Myocyte (in vitro differentiated cells): ENCODE results near the gene LITAFD. TPM values are rescaled to one million over a fixed set of nuclear protein-coding genes. Genes with fewer than 3 reads are reported as not detected.
"Not testable (repeated sequence)": the region's sequence is repeated elsewhere in the genome, so short reads cannot be mapped to it uniquely, and the experiment has no call there.

Experiments
- DNase-seq: peaks from one replicate; pipeline ENCODE4 v3.0.0-alpha.2; 2012; ENCODE audit warnings: low read depth
- polyA plus RNA-seq: library from polyadenylated mRNA; unstranded; fragments of >200 nt; gene quantifications from one replicate; pipeline ENCODE4 v1.2.1, GENCODE V29; 2012; ENCODE audit warnings: missing spikeins
- total RNA-seq: library from RNA; depleted of rRNA; stranded (reverse); fragments of >200 nt; gene quantifications from 2 replicates; pipeline ENCODE4 v1.2.3, GENCODE V29; 2014

The LITAFD gene
- not detected in 2 replicates for total RNA-seq
- not detected for polyA plus RNA-seq

- no peak for DNase-seq
Observed at GRCh38 chr16:8882041-8882617, at the start of gene LITAFD. TSS of gene LITAFD (plus strand) at chr16:8882351. CDS start at chr16:8884356, 2,005 bp downstream.

GRCh38 chr16:8832717-8833105 is 49.4 kb upstream of the LITAFD start:
- DNase-seq, result peak; percentile 73

GRCh38 chr16:8836797-8837196 is 45.4 kb upstream of the LITAFD start:
- DNase-seq, result not testable (repeated sequence)

GRCh38 chr16:8837594-8837993 is 44.6 kb upstream of the LITAFD start:
- DNase-seq, result not testable (repeated sequence)

GRCh38 chr16:8842016-8842415 is 40.1 kb upstream of the LITAFD start:
- DNase-seq, result not testable (repeated sequence)

GRCh38 chr16:8843296-8843695 is 38.9 kb upstream of the LITAFD start:
- not testable (repeated sequence) for DNase-seq

- no peak for DNase-seq
Observed at GRCh38 chr16:8845699-8846298, 36.4 kb upstream of the LITAFD start.

GRCh38 chr16:8846401-8846932 is 35.7 kb upstream of the LITAFD start:
- DNase-seq, result no peak

GRCh38 chr16:8847145-8847544 is 35.0 kb upstream of the LITAFD start:
- no peak for DNase-seq

- DNase-seq, result no peak
Observed at GRCh38 chr16:8847623-8848022, 34.5 kb upstream of the LITAFD start.

GRCh38 chr16:8848231-8848938 is 33.8 kb upstream of the LITAFD start:
- no peak for DNase-seq

GRCh38 chr16:8848939-8849391 is 33.2 kb upstream of the LITAFD start:
- DNase-seq, result no peak

- DNase-seq, result no peak
Observed at GRCh38 chr16:8849411-8850011, 32.6 kb upstream of the LITAFD start.

- DNase-seq, result no peak
Observed at GRCh38 chr16:8850279-8850885, 31.8 kb upstream of the LITAFD start.

GRCh38 chr16:8851761-8852403 is 30.3 kb upstream of the LITAFD start:
- DNase-seq, result no peak

GRCh38 chr16:8852534-8852933 is 29.6 kb upstream of the LITAFD start:
- no peak for DNase-seq

GRCh38 chr16:8853150-8853549 is 29.0 kb upstream of the LITAFD start:
- no peak for DNase-seq

- DNase-seq, result no peak
Observed at GRCh38 chr16:8853611-8854010, 28.5 kb upstream of the LITAFD start.

- DNase-seq, result no peak
Observed at GRCh38 chr16:8854298-8854948, 27.7 kb upstream of the LITAFD start.

- DNase-seq, result no peak
Observed at GRCh38 chr16:8855051-8855786, 26.9 kb upstream of the LITAFD start.
